MV-4-11 (cell line): ENCODE data around the gene ZNF530.

ENCODE experiments used
- DNase-seq: peaks from one replicate; lab custom pipeline; 2025; lab: John Stamatoyannopoulos, UW

ZNF530 gene

DNA sequence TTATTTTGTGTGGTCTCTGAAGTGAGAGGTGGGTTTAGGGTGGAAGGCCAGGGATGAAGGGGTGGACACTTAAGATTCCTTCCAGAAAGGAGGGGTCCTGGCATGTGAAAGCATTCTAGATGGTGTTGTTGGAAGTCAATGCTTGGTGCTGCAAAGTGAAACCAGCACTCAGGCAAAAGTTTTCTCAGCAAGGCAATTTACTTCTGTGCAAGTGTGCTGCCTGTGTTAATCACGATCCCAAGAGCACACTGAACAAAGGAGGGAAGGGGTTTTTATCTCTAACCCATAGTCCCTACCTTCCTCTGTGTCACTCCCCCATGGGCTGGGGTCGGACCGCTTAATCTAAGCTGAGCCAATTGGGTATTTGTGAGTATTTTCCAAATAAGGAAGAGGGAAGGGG, 15.7 kb downstream of the ZNF530 start:
- DNase-seq = peak; percentile 36

DNA sequence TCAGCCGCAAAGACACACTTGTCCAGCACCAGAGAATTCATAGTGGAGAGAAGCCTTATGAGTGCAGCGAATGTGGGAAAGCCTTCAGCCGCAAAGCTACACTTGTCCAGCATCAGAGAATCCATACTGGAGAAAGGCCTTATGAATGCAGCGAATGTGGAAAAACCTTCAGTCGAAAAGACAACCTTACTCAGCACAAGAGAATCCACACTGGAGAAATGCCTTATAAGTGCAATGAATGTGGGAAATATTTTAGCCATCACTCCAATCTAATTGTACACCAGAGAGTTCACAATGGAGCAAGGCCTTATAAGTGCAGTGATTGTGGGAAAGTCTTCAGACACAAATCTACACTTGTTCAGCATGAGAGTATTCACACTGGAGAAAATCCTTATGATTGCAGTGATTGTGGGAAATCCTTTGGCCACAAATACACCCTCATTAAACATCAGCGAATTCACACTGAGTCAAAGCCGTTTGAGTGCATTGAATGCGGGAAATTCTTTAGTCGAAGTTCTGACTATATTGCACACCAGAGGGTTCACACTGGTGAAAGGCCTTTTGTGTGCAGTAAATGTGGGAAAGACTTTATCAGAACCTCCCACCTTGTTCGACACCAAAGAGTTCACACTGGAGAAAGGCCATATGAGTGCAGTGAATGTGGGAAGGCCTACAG, 21.1 kb downstream of the ZNF530 start:
- peak; percentile 22 for DNase-seq

DNA sequence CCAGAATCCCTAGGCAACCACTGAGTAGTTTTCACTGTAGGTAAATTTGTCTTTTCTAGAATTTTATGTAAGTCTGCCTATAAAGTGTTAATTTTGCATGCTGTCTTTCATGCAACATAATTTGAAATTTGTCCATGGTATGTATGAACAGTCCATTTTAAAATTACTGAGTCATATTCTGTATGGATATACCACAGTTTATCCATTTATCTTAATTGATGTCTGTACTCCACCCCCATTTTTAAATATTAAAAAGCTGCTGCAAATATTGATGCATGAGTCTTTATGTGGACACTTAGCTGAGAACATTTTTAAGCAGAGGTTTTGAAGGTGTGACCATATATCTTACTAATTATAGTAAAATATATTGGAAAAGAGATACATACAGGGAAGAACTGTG, 23.4 kb downstream of the ZNF530 start:
- DNase-seq = no peak

DNA sequence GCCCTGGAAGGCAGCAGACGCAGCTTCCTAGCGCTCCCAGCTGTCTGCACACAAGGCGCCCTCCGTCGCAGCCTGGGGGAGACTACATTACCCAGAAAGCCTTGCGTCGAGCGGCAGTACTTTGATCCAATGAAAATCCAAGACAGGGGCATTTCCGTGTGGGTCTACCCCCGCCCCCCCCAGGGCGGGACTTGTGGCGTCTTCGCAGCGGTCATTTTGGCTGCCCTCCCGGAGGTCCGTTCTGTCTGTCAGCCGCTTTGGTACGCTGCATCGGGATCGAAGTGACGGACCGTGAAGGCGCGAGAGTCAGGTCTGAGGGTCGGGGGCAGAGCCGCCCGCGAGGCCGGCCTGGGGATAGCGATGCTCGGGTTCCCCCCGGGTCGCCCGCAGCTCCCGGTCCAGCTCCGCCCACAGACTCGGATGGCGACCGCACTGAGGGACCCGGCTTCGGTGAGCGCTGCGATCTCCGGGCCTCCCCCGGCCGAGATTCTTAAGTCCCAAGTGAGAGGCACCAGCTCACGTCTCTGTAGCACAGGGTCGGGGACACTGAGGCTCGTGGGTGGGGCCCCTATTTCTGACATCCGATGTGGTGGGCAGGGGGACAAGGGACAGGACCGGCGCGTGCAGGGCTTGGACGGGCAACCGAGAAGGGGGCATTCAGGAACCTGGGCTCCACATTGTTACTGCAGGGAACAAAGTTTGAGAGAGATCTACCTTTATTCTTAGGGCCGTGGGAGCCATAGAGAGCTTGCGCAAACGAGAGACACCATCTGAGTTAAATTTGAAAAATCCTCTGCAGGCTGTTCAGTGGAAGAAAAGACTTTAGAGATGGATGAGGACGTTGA, 33.5 kb downstream of the ZNF530 start, which contains the start of gene ZNF211:
ZNF211 (plus strand) TSS at position 182 of the 845 bp plus-strand sequence; CDS start at position 361, 179 bp downstream.
- DNase-seq = peak; percentile 97

DNA sequence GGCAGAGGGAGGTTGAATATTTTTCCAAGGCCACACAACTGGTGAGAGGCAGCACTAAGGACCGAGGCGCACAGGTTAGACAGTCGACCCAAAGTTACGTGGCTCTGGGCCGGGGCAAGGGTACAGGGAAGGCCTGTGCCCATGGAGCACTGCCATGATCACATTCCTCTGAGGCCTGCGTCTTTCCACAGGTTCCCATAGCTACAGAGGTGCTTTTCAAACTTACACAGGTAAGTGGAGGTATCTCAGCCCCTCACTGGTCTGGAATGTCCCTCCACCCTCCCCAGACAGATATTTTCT, 34.1 kb downstream of the ZNF530 start:
- no peak for DNase-seq

DNA sequence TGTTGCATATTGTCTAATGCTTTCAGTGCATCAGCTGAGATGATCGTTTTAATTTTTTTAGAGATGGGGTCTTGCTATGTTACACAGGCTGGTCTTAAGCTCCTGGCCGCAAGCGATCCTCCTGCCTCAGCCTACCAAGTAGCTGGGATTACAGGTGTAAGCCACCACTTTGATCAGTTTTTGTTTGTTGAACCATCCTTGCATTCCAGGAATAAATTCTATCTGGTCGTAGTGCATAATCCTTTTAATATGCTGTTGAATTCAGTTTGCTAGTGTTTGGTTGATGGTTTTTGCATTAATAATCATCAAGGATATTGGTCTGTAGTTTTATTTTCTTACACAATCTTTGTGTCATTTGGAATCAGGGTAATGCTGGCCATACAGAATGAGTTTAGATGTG, 37.7 kb downstream of the ZNF530 start:
- no peak for DNase-seq

DNA sequence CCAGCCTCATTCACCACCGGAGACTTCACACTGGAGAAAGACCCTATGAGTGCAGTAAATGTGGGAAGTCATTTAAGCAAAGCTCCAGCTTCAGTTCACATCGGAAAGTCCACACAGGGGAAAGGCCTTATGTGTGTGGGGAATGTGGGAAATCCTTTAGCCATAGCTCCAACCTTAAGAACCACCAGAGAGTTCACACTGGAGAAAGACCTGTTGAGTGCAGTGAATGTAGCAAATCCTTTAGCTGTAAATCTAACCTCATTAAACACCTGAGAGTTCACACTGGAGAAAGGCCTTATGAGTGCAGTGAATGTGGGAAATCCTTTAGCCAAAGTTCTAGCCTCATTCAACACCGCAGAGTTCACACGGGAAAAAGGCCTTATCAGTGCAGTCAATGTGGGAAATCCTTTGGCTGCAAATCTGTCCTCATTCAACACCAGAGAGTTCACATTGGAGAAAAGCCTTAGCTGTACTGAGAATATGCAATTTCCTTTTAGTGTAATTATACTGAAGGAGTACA, 42.1 kb downstream of the ZNF530 start:
- no peak for DNase-seq

DNA sequence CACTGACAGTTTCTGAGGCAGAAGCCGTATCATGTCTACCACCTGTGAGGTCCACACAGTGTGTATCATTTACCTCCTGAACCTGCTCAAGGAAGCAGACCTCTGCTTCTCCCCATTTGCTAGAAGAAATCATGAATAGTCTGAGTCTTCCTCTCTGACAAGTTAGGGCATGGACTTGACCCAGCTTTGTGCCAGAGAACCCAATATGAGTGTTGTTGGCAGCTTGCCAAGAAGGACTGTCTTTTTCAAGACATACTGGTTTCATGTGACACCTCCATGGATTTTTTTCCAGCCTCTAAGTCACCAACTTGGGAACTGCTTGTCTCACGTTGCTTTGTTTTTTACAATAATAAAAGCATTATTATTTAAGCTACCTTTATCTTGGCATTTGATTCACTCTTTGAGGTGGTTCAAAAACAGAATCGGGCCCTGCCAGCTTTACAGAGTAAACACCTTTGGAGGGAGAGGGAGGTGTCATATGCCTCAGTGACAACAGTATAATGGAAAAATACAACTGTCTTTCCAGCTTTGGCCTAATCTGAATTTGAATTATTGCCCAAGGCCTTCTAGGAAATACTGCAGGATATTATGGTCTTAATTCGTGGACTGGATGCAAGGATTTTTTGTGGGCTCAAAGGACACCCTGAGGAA, 42.8 kb downstream of the ZNF530 start:
- DNase-seq = no peak

DNA sequence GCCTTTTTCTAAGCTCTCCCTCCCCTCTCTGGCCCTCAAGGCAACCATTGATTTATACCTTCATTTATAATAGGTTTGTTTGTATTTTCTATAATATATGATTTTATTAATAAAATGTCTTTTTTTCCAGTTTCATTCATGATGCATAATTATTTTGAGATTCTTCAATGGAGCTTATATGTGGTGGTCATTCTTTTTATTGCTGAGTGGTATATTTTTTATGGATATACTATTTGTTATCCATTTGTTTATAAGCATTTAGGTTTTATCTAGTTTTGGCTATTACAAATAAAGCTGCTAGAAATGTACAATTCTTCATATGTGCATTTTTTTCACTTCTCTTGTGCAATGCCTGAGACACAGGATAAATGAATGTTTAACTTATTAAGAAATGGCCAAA, 44.0 kb downstream of the ZNF530 start:
- DNase-seq = no peak

DNA sequence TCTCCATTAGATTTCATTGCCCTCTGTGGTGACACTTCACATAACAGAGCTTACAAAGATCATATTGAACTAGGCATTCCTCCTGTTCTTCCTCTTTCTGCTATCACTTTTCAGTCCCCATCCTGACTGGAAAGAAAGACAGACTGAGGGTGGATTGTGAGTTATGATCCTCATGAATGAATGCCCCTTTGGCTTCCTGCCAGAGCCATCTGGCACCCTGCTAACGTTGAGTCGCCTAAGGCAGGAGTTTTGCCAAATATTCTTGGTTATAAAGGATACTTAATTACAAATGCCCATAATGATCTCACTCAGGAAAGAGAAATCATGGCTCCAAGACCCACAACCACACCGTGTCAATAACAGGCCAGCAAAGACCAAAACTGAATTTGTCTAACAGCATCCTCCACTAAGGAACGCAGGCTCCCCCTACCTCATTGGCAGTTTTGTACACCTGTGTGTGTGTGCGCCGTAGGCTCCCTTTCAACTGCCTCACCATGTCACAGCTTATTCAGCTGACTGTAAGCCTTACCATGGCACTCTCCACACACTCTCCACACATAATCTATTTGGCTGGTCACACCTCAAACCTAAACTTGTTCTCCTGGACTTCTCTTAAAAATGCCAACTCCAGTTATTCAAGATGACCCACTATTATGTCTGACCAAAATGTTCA, 48.8 kb downstream of the ZNF530 start:
- no peak for DNase-seq

DNA sequence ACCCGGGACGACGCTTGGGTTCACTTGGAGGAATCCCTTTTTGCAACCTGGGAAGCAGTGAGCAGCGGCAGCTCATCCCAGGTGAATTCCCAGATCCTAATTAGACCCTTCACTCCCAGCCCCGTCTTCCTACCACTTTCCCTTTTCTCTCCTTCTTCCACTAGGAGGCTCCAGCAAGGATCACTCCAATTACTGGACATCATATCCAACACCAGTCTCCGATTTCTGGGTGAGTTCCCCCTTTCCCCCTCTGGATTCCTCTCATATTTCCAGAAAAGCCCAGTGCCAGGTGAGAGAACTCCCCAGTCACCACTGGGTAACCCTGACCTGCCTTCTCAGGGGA, 51.9 kb downstream of the ZNF530 start:
- no peak for DNase-seq

DNA sequence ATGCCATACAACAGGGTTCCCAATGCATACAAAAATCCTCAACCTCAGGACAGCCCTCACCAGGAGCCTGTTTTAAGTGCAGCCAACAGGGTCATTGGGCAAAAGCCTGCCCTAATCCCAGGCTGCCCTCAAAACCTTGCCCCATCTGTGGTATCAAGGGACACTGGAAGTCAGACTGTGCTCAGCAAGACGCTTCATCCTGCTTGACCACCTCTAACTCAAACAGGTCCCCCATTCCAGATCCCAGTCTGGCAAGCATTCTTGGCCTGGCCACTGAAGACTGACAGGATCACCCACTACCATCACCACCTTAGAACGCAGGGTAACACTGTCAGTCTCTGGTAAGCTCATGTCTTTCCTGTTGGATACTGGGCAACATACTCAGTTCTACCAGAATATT, 54.0 kb downstream of the ZNF530 start:
- DNase-seq = no peak

DNA sequence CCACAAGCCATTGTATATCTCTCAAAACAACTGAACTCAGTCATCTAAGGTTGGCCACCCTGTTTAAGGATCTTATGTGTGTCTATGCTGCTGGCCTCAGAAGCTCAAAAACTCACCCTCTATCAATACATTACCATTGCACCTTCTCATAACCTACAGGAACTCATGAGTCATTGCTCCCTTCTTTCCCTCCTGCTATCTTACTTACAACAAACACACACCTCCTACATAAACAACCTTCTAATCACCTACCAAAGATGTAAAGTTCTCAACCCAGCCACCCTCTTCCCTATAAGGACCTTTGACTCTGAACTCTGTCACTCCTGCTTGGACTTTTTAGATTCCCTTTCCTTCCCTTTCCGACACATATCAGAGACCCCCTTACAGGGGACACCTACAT, 55.8 kb downstream of the ZNF530 start:
- no peak for DNase-seq

DNA sequence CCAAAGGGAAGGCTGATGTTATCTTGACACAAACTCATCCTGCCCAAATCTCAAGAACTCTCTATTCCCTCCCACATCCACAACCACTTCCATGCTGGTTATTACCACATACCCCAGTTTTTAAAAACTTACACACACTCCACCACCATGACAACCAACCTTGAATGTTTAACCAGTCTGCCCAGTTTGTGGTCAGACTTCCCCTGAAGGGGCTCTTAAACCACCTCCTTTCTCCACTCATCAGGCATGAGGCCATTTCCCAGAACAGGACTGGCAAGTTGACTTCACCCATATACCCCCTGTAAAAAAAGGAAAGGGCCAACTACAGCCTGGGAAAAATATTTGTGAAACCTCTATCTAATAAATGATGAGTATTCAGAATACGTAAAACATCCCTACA, 56.7 kb downstream of the ZNF530 start:
- DNase-seq = no peak
